ENCODE data around the gene RIMS3.

Gene RIMS3

DNA sequence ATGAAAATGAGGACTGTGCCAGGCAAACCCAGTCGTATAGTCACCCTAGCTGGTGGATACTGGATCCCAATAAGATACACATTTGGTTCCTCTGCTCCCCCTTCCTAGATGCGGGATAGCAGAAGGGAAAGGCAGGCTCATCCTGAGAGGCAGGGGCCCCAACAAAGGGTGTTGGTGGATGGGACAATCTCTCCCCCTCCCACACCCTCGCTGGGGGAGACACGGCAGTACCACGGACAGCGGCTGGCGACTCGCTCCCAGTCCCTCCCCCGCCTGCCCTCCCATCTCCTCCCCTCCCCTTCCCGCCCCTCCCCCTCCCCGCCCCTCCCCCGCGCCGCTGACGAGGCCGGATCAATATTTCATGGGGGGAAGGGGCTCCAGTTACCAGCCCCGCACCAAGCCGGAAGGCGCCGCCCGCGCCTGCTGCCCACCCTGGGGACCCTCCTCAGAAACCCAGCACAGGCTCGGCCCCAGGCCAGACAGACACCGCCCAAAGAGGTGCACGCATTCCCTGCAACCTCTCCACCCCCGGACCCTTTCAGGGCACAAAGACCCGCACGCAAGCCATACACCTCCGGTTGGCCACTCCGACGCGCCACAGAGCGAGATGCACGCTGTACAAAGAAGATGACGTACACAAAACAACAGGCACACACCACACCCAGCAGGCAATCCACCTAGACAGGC is 11.5 kb downstream of the RIMS3 start:
- DNase-seq (ENCODE audit: low spot score) = no peak

- no peak for DNase-seq (ENCODE audit: low spot score)
Observed at GRCh38 chr1:40652979-40653378, 12.5 kb downstream of the RIMS3 start.

DNA sequence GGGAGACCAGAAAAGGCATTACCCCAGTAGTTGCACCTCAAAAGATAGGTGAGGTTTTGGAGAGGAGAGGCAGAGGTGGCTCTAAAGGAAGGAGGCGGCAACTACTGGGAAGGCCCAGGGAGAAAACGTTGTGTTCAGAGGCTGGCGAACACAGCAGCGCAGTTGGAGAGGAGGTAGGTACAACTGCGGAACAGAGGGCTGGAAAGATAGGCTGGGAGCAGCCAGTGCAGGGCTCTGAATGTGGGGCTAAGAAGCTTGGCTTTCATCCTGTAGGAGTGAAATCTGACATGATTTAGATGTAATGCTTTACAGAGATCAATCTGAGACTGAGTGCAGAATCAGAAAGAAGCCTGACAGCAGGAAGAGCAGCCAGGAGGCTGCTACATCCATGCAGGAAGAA is 13.0 kb downstream of the RIMS3 start:
- DNase-seq (ENCODE audit: low spot score) = no peak

- DNase-seq (ENCODE audit: low spot score) = no peak
Observed at GRCh38 chr1:40651138-40651857, 14.2 kb downstream of the RIMS3 start.

GRCh38 chr1:40650075-40650474 is 15.4 kb downstream of the RIMS3 start:
- no peak for DNase-seq (ENCODE audit: low spot score)

- no peak for DNase-seq (ENCODE audit: low spot score)
Observed at GRCh38 chr1:40649592-40649930, 15.9 kb downstream of the RIMS3 start.

DNA sequence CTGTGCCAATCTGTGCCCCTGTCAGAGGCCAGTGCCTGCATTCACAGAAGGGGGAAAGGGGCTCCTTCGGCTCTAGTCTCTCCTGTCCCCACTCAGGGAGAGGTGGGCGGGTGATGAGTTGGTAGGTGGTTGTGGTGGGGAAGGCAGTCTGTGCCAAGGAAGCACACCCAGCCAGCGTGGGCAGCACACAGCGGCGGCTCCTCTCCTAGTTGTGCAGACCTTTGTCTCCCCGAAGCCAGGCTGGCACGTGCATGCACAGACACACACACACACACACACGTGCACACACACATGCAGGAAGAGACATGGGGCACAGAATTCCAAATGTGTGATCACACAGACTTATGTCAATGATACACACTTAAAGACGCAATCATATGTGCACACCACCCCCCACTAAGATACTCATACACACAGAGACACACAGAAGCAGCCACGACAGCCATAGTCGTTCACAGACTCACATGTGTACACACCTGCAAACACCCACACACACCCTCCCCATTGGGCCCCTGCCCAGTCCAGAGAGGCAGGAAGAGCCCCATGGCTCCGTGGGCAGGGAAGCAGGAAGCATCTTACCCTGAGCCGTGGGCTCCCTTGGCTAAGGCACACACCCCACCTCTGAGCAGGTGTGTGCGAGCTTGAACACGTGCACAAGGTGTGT is 16.4 kb downstream of the RIMS3 start:
- DNase-seq (ENCODE audit: low spot score) = no peak

DNA sequence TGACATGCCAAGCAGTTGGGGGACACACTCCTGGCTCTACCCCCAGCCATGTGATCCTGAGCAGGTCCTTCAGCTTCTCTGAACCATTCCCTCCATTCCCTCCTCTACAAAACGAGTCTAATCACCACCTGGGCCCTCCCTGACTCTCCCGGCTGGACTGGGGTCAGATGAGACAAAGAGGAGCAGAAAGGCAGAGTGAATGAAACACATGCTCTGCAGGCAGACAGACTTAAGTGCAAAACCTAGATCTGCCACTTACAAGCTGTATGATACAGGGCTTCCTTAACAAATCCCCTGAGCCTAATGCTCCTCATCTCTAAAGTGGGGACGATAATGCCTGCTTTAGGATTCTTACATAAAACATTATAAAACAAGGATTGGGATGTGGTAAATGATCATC is 17.3 kb downstream of the RIMS3 start:
- DNase-seq (ENCODE audit: low spot score) = no peak

GRCh38 chr1:40646315-40646714 is 19.2 kb downstream of the RIMS3 start:
- DNase-seq (ENCODE audit: low spot score) = no peak

DNA sequence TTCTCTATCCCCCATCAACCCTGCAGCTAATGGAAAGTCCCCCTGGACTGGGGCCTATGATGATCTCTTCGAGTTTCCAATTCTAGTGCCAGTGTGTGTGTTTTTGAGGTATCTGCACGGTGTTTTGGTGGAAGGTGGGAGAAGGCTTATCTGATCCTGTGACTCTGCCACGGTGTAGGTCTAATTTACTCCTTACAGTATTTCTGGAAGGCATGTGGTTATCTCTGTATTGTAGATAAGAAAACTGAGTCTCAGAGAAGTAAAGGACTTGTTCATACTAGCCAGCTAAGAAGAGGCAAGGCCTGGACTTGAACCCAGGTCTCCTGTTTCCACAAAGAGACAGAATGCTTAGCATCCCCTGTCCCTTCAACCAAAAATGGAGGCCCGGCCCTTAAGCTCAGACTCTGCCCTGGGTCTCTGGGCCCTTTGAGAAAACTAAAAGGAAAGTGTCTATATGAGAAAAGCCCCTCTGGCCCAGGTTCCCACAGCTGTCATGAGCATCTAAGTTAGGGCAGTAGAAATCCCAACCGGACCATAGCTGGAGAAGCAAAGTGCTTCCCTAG is 20.3 kb downstream of the RIMS3 start:
- no peak for DNase-seq (ENCODE audit: low spot score)

DNA sequence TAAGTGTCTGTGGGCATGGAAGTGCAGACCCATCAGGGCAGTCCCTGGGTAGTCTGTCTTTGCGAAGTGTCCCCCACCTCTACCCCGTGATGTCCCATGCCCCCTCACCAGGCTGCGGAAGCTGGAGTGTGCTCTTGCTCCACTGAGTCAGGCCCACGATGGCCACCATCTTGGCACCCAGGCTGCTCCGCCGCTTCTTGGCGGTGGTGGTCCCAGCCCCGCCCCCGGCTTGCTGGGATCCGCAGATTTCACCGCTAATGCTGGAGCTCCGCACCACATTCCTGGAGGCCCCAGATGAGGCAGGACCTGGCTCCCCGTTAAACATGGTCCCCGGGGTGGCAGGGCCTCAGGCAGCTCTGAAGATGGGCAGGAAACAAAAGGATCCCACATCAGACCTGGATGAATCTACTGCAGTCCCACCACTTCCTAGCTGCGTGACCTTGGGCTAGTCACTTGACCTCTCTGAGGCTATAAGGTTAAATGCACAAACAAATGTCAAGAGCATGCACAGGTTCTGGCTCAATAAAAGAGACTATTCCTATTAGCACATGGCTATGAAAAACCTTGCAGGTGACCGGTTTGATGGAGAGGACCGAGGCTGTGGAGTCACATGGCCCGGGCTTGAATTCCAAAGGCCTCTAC is 23.8 kb downstream of the RIMS3 start:
- no peak for DNase-seq (ENCODE audit: low spot score)

GRCh38 chr1:40640314-40641076 is 25.0 kb downstream of the RIMS3 start:
- DNase-seq (ENCODE audit: low spot score) = no peak

- DNase-seq (ENCODE audit: low spot score) = no peak
Observed at GRCh38 chr1:40638097-40639036, 27.1 kb downstream of the RIMS3 start.

DNA sequence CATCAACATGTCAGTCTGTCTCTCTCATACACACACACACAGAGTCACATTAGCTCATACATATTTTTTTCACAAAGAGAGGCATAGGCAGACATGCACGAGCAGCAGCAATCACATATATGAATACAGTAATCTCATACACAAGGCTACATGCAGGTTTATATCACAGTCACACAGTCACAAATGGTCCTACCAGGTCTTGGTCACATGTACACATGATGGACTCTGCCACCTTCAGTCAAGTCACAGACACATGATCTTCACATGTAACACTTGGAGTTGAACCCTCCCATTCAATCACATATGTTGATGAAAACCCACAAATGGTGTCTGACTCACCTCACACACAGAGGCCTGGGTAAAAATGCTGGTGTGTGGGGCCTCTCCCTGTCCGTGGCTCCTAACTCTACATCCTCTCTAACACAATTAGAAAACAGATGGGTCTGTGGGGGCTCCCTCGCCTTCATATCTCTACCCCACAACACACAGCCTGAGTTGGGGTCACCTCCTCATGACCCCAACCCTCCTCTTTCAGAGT is 27.9 kb downstream of the RIMS3 start:
- no peak for DNase-seq (ENCODE audit: low spot score)

- no peak for DNase-seq (ENCODE audit: low spot score)
Observed at GRCh38 chr1:40636777-40637176, 28.7 kb downstream of the RIMS3 start.

DNA sequence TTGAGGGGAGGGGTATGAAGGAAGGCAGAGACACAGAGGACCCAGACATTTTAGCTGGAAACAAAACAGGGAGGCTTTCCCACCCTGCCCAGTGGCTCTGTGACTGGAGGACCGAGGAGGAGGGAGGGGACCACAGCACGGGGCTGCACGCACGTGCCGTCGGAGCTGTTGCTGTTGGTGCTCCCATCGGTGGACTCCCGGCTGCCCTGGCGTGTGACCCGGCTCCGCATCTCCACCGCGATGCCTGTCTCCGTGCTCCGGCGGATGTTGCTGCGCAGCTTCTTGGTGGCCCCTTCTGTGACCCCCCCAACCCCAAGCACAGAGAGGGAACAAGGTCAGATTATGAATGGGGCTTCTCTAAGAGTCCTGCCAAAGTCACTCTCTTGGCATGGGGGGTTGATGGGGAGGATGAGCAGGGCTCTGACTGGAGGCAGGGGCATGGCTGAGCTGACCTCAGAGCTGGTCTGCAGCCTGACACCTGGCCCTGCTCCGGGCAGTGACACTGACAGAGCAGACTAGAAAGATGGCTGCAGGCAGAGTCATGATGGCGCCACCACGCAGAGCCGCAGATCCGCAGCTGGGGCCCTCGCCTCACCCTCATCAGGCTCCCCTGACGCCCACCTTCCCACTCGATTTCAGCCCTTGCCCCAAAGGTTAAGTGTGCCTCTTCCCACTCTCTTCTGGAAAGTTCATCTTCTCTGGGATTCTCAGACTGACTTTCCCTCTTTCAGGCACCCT is 29.6 kb downstream of the RIMS3 start:
- DNase-seq (ENCODE audit: low spot score) = no peak

GRCh38 chr1:40634901-40635655 is 30.4 kb downstream of the RIMS3 start:
- no peak for DNase-seq (ENCODE audit: low spot score)

GRCh38 chr1:40633931-40634376 is 31.5 kb downstream of the RIMS3 start:
- DNase-seq (ENCODE audit: low spot score) = no peak

DNA sequence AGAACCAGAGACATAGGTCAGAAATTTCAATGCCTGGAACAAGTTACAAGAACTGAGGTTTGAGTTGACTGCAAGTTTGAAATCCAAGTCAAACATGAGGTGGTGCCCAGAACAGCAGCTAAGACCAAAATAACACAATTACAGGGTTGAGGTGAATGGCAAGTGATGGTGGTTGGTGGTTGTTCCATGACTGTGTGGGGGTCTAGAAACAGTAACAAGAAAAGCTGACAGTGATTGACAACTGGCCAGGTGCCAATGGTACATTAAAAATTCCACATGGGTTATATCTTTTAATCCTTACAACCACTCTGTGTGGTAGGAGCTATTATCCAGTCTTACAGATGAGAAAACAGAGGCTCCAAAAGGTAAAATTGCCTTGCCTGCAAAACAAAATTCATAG is 32.0 kb downstream of the RIMS3 start:
- DNase-seq (ENCODE audit: low spot score) = no peak
